ENCODE measurements around the gene AVPI1.

DNA sequence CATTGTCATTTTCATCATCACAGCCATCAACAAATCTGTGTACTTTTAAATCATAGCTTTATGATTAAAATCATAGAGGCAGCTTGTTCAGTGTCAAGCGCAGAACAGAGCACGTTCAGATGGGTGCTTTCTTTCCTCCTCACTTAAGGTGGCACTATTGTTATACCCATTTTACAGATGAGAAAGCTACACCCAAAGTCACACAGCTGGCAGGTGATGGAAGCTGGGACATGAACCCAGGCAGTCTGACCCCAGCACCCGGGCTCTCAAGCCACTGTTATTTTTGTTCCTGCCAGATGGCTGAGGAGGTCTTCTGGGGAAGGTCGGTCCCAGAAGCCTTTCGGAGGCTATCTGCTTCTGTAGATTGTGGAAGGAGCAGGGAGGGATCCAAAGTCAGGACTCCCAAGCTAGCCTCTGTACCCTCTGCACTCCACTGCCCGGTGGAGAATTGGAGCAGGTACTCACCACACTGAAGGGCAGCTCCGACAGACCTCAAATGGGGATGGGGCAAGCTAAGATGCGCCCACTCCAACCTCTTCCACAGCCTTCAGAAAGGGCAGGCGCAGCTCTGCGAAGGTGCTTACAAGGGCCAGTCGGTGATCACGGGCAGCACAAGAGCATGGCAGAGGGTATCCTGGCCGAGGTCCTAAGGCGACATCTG, 610 bp downstream of the AVPI1 start:
- TF ChIP-seq POLR2AphosphoS5 (IDR thresholded peaks at IDR 0.05; ENCODE audit: low read depth, low read length) (no peak), TAF1 (IDR thresholded peaks at IDR 0.05; ENCODE audit: low read depth, low read length) (no peak), POLR2A (IDR thresholded peaks at IDR 0.05; ENCODE audit: low read depth, low read length) (no peak), SPI1 (IDR thresholded peaks at IDR 0.05; ENCODE audit: low read depth, low read length) (no peak), PAX5 (IDR thresholded peaks at IDR 0.05; ENCODE audit: insufficient read depth, low read length, severe bottlenecking) (no peak)
